Measurements from ENCODE around the gene SYTL2. TPM values are rescaled to one million over a fixed set of nuclear protein-coding genes. Genes with fewer than 3 reads are reported as not detected.

SYTL2 gene
- total and polyA plus RNA-seq, 2 experiments from 2014 or later = 3.4 to 7.2 TPM

DNA sequence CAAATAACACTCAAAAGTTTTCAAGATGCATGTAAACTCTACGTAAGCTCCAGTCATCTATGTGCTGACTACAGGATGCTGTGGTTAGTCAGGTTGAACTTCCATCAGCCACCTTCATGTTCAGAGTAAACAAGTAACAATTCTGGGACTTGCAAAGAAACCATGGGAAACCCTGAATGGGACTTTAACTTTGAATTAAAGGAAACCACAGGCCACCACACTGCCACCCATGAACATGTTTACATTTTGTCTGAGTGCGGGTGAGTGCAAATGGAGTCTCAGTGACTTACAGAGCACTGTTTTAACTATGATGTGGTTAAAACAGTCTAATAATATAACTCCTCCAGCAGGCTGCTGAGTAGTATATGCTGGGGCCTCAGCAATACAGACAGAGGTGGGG lies 12.9 kb upstream of the SYTL2 start:
- no peak overlapping the region for H2AFZ ChIP-seq
- H3K9me3 Mint-ChIP-seq = no peaks in the 10 kb centered on the region
- no peaks in the 10 kb centered on the region for H3K27me3 ChIP-seq (ENCODE audit: insufficient read depth)
- no peaks in the 10 kb centered on the region for H3K36me3 Mint-ChIP-seq (ENCODE audit: low read depth)
- no peaks in the 10 kb centered on the region for H3K79me2 ChIP-seq (replicated peaks; ENCODE audit: insufficient read depth)
- H3K4me3 Mint-ChIP-seq = no peak overlapping the region
- ATAC-seq = no peak
- no peak overlapping the region for H3K4me3 ChIP-seq
- no peaks in the 10 kb centered on the region for H3F3A ChIP-seq (replicated peaks; ENCODE audit: low read depth)
- no peaks in the 10 kb centered on the region for H3K36me3 ChIP-seq (ENCODE audit: insufficient read depth)
- no peaks in the 10 kb centered on the region for H3K27me3 Mint-ChIP-seq (ENCODE audit: insufficient read depth, low read depth, poor library complexity)
- H3K4me2 ChIP-seq = no peak overlapping the region
- DNase-seq (ENCODE audit: low spot score) = no peak
- H3K9me2 ChIP-seq (ENCODE audit: insufficient read depth) = no peaks in the 10 kb centered on the region
- no peak overlapping the region for H3K27ac ChIP-seq (ENCODE audit: low read depth)
- no peak overlapping the region for H3K27ac Mint-ChIP-seq
- H3K4me1 ChIP-seq (ENCODE audit: insufficient read depth) = no peaks in the 10 kb centered on the region
- H4K20me1 ChIP-seq (replicated peaks; ENCODE audit: insufficient read depth) = no peaks in the 10 kb centered on the region
- TF ChIP-seq POLR2AphosphoS5 (IDR thresholded peaks at IDR 0.05; ENCODE audit: low read depth) = no peak
- TF ChIP-seq CREB1 (CRISPR knock-in tag; IDR thresholded peaks at IDR 0.05; ENCODE audit: low read depth) = no peak
- TF ChIP-seq, protein P1, sequence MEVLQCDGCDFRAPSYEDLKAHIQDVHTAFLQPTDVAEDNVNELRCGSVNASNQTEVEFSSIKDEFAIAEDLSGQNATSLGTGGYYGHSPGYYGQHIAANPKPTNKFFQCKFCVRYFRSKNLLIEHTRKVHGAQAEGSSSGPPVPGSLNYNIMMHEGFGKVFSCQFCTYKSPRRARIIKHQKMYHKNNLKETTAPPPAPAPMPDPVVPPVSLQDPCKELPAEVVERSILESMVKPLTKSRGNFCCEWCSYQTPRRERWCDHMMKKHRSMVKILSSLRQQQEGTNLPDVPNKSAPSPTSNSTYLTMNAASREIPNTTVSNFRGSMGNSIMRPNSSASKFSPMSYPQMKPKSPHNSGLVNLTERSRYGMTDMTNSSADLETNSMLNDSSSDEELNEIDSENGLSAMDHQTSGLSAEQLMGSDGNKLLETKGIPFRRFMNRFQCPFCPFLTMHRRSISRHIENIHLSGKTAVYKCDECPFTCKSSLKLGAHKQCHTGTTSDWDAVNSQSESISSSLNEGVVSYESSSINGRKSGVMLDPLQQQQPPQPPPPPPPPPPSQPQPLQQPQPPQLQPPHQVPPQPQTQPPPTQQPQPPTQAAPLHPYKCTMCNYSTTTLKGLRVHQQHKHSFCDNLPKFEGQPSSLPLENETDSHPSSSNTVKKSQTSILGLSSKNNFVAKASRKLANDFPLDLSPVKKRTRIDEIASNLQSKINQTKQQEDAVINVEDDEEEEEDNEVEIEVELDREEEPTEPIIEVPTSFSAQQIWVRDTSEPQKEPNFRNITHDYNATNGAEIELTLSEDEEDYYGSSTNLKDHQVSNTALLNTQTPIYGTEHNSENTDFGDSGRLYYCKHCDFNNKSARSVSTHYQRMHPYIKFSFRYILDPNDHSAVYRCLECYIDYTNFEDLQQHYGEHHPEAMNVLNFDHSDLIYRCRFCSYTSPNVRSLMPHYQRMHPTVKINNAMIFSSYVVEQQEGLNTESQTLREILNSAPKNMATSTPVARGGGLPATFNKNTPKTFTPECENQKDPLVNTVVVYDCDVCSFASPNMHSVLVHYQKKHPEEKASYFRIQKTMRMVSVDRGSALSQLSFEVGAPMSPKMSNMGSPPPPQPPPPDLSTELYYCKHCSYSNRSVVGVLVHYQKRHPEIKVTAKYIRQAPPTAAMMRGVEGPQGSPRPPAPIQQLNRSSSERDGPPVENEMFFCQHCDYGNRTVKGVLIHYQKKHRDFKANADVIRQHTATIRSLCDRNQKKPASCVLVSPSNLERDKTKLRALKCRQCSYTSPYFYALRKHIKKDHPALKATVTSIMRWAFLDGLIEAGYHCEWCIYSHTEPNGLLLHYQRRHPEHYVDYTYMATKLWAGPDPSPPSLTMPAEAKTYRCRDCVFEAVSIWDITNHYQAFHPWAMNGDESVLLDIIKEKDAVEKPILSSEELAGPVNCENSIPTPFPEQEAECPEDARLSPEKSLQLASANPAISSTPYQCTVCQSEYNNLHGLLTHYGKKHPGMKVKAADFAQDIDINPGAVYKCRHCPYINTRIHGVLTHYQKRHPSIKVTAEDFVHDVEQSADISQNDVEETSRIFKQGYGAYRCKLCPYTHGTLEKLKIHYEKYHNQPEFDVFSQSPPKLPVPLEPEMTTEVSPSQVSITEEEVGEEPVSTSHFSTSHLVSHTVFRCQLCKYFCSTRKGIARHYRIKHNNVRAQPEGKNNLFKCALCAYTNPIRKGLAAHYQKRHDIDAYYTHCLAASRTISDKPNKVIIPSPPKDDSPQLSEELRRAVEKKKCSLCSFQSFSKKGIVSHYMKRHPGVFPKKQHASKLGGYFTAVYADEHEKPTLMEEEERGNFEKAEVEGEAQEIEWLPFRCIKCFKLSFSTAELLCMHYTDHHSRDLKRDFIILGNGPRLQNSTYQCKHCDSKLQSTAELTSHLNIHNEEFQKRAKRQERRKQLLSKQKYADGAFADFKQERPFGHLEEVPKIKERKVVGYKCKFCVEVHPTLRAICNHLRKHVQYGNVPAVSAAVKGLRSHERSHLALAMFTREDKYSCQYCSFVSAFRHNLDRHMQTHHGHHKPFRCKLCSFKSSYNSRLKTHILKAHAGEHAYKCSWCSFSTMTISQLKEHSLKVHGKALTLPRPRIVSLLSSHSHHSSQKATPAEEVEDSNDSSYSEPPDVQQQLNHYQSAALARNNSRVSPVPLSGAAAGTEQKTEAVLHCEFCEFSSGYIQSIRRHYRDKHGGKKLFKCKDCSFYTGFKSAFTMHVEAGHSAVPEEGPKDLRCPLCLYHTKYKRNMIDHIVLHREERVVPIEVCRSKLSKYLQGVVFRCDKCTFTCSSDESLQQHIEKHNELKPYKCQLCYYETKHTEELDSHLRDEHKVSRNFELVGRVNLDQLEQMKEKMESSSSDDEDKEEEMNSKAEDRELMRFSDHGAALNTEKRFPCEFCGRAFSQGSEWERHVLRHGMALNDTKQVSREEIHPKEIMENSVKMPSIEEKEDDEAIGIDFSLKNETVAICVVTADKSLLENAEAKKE (CRISPR knock-in tag; IDR thresholded peaks at IDR 0.05) = no peak
- no peak for TF ChIP-seq ZNF114 (CRISPR knock-in tag; IDR thresholded peaks at IDR 0.05)
- TF ChIP-seq EZH2 (IDR thresholded peaks at IDR 0.05; ENCODE audit: low read depth, unreplicated experiment) = no peak
- no peak for TF ChIP-seq ZNF331 (CRISPR knock-in tag; IDR thresholded peaks at IDR 0.05; ENCODE audit: low read depth)
- TF ChIP-seq STAT1 (IDR thresholded peaks at IDR 0.05; ENCODE audit: unreplicated experiment) = no peak
- no peak for TF ChIP-seq EZH2phosphoT487 (IDR thresholded peaks at IDR 0.05; ENCODE audit: unreplicated experiment)
- TF ChIP-seq, protein P2, sequence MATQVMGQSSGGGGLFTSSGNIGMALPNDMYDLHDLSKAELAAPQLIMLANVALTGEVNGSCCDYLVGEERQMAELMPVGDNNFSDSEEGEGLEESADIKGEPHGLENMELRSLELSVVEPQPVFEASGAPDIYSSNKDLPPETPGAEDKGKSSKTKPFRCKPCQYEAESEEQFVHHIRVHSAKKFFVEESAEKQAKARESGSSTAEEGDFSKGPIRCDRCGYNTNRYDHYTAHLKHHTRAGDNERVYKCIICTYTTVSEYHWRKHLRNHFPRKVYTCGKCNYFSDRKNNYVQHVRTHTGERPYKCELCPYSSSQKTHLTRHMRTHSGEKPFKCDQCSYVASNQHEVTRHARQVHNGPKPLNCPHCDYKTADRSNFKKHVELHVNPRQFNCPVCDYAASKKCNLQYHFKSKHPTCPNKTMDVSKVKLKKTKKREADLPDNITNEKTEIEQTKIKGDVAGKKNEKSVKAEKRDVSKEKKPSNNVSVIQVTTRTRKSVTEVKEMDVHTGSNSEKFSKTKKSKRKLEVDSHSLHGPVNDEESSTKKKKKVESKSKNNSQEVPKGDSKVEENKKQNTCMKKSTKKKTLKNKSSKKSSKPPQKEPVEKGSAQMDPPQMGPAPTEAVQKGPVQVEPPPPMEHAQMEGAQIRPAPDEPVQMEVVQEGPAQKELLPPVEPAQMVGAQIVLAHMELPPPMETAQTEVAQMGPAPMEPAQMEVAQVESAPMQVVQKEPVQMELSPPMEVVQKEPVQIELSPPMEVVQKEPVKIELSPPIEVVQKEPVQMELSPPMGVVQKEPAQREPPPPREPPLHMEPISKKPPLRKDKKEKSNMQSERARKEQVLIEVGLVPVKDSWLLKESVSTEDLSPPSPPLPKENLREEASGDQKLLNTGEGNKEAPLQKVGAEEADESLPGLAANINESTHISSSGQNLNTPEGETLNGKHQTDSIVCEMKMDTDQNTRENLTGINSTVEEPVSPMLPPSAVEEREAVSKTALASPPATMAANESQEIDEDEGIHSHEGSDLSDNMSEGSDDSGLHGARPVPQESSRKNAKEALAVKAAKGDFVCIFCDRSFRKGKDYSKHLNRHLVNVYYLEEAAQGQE (IDR thresholded peaks at IDR 0.05; ENCODE audit: unreplicated experiment) = no peak
- TF ChIP-seq, protein P3, sequence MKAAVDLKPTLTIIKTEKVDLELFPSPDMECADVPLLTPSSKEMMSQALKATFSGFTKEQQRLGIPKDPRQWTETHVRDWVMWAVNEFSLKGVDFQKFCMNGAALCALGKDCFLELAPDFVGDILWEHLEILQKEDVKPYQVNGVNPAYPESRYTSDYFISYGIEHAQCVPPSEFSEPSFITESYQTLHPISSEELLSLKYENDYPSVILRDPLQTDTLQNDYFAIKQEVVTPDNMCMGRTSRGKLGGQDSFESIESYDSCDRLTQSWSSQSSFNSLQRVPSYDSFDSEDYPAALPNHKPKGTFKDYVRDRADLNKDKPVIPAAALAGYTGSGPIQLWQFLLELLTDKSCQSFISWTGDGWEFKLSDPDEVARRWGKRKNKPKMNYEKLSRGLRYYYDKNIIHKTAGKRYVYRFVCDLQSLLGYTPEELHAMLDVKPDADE (IDR thresholded peaks at IDR 0.05) = no peak
- no peak for TF ChIP-seq JUNB (IDR thresholded peaks at IDR 0.05; ENCODE audit: unreplicated experiment)
- no peak for TF ChIP-seq NANOG (IDR thresholded peaks at IDR 0.05; ENCODE audit: borderline replicate concordance)
- TF ChIP-seq, protein P4, sequence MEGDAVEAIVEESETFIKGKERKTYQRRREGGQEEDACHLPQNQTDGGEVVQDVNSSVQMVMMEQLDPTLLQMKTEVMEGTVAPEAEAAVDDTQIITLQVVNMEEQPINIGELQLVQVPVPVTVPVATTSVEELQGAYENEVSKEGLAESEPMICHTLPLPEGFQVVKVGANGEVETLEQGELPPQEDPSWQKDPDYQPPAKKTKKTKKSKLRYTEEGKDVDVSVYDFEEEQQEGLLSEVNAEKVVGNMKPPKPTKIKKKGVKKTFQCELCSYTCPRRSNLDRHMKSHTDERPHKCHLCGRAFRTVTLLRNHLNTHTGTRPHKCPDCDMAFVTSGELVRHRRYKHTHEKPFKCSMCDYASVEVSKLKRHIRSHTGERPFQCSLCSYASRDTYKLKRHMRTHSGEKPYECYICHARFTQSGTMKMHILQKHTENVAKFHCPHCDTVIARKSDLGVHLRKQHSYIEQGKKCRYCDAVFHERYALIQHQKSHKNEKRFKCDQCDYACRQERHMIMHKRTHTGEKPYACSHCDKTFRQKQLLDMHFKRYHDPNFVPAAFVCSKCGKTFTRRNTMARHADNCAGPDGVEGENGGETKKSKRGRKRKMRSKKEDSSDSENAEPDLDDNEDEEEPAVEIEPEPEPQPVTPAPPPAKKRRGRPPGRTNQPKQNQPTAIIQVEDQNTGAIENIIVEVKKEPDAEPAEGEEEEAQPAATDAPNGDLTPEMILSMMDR (conservative IDR thresholded peaks at IDR 0.05; ENCODE audit: low read depth in 2 of 2) = no peak
- H3K4me1 Mint-ChIP-seq = no peaks in the 10 kb centered on the region

All from GM23338 (cell line).